ENCODE measurements around the gene SLC25A25.

Gene SLC25A25

DNA sequence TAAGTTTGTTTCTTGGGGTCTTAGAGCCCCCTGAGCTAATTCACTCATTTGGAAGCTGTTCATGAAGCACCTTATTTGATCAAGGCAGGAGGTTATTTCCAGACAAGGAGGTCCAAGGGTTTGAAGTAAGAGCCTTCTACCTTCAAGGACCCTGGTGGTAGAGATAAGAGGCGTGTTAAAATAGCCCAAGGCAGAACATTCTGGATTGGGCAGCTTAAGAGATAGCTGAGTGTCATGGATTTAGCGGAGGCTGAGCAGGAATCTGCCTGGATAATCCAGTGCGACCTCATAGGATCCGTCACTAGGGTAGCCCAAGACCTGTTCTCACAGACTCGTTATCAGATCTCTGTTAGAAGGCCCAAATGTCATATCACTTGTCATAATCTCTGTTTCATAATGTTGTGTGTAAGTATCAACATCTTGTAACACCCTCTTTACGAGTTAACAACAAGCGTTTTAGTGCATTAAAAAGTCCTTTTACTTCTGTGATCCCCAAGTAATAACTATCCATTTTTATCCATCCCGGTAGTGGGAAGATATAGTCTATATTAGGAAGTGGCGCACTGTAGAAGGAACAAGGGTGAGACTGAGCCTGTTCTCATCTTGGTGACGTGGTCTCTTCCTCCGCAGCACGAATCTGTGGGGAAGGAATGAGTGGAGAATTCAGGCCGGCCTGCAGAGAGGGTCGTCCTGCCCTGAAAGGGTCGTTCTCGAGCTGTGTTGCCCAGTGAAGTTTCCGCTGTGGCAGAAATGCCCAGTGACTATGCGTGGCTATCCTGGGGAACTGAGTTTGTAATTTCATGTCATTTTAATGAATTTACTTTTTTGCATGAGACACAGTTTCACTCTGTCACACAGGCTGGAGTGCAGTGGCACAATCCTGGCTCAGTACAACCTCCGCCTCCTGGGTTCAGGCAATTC, 28.8 kb downstream of the SLC25A25 start:
- DNase-seq (ENCODE audit: low read depth in 1 of 2, low spot score in 1 of 2): no peak

DNA sequence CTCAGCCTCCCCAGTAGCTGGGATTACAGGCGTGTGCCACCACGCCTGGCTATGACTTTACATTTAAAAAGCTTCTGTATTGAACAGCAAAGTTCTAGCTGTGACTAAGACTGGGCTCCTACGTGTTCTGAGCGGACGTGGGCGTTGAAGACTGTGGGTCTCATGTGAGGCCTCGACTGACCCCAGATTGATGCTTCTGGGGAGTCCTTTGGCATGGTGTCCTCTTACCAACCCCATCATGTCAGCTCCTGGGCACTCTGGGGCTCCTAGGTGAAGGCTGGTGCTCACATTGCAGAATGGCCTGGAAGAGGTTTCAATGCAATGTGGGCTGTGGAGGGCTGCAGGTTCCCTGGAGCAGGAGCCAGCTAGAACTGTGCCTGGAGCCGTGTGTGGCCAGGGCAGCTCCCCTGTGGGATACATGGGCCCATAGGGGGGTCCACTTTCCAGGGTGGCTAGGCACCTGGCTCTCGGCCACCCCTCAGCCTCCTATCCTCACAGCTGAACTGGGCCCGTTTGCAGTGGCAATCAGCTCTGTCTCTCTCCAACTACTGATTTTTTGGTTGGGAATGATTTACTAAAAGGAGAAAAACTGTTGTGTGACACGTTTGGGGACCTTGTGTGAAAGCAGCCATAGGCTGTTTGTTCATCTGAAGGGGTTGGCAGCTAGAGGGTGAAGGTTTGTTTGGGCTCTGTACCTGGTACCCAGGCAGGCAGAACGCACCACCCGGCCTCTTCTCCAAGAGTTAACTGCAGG, 29.7 kb downstream of the SLC25A25 start:
- DNase-seq (ENCODE audit: low read depth in 1 of 2, low spot score in 1 of 2): no peak

DNA sequence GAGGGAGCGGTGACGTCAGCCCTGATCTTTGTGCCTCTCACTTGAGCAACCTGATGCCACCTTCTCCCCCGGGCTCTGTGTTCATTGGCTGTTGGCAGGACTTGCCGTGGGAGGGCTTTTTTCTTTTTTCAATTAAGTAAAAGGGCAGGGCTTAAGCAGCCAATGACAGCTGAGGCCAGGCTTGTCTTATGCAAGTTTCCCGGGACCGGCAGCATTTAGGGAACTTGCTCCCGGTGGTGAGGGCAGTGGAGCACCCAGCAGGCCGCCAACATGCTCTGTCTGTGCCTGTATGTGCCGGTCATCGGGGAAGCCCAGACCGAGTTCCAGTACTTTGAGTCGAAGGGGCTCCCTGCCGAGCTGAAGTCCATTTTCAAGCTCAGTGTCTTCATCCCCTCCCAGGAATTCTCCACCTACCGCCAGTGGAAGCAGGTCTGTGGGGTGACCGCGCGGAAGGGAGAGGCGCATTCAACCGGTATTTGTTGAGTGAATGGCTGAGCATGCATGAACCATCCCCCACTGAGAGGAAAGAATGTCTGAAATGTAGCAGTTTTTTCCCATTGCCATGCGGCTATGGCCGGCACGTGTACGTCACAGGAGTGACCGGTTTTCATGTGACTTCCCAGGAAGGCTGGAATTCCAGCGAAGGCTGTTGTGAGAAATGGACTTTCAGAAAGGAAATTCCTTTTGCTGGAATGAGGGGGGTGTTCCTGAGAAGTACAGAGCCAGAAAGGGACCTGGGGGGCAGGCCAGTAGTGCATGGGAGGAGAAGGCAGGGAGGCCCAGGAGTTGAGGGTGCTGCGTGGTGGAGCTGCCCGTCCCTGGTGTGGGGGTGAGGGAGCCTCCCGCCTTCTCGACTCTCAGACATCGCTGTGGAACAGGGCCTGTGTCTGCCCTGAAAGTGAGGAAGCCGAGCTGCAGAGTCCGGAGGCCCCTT, 30.5 kb downstream of the SLC25A25 start:
- peak in 1 of 2 donors; percentile 41 for DNase-seq (ENCODE audit: low read depth in 1 of 2, low spot score in 1 of 2)

DNA sequence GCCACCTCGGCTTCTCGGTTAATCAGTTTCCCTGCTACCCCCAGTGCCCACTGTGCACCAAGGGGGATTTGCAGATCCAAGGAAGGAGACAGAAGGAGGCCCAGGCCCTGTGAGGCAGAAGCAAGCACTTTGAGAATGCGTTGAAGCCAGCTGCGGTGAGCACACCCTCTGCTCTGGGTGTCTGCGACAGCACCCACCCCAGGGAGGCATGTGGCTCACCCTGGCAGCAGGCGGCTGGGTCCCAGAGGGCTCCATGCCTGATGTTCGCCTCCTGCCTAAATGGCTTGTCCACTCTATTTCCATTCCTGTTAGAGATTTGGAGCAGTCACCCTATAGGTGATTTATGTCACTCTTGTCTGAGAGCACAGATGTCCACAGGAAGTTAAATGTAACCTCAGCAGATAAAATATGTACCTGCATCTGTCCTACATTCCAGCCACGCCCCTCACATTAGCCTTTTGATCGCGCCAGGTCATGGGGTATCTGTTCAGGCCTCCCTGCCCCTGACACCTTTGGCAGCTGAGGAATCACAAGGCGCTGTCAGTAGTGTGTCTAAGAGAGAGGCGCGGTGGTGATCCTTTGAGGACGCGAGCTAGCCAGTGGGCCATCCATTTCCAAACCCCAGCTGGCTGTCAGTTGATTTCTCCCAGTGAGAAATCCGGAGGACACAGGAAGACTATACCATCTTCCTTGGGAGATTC, 31.3 kb downstream of the SLC25A25 start:
- DNase-seq (ENCODE audit: low read depth in 1 of 2, low spot score in 1 of 2): no peak

DNA sequence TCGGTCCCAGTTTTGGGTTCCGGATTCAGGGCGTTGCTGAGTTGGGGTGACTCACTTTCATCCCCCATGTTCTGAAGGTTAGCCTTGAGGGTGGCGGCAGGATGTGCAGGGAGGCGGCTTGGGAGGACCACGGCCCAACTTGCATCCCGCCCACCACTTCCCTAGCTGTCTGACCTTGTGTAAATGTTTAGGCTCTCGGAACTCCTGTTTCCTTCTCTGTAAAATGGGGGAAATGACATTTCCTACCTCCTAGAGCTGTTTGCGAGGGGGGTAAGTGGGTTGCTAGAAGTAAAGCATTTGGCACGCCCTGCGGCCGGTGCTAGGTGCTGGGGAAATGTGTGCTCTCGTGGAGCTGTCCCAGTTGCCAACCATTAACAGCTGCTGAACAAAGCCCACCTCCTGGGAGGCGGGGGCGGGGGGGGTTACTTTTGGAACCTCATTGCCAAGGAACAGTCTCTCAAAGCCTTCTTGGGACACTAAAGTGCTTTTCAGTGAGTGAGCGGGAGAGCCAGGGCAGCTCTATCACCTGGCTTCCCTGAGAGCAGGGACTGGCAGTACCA, 32.0 kb downstream of the SLC25A25 start:
- DNase-seq (ENCODE audit: low read depth in 1 of 2, low spot score in 1 of 2): no peak

DNA sequence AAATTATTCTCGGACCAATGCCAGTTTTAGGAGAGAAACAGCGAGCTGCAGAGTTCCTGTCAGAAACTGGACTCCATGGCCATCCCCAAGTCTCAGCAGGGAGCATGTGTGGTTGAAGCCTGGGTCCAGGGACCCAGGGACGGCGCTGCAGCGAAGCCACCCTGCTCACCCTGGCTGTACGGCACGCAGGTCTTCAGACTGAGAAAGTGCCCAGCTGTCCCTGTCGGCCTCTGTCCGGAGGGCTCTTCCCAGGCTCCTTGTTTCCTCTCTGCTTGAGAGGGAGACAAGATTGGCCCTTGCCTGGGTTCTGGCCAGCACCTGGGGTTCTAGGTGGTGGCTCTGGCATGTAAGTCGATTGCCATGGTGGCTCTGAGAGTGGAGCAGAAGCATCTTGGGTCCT, 32.5 kb downstream of the SLC25A25 start:
- DNase-seq (ENCODE audit: low read depth in 1 of 2, low spot score in 1 of 2): no peak

DNA sequence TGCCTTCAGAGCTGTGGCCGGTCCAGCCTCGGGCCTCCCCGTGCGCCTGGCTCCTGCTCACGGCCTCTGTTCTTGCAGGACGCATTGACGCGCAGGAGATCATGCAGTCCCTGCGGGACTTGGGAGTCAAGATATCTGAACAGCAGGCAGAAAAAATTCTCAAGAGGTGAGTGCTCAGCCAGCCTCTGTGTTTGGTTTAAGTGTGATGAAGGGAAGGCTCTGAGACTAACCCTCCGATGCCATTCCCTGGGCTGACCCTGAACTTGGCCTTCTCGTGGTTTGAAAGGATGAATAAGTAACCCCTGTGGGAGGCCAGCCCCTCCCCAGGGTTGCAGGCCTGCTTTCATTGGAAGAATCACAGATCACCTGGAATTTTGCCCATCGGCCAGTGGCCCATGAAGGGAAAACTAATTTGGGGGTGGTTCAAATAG, 33.2 kb downstream of the SLC25A25 start:
- DNase-seq (ENCODE audit: low read depth in 1 of 2, low spot score in 1 of 2): no peak

DNA sequence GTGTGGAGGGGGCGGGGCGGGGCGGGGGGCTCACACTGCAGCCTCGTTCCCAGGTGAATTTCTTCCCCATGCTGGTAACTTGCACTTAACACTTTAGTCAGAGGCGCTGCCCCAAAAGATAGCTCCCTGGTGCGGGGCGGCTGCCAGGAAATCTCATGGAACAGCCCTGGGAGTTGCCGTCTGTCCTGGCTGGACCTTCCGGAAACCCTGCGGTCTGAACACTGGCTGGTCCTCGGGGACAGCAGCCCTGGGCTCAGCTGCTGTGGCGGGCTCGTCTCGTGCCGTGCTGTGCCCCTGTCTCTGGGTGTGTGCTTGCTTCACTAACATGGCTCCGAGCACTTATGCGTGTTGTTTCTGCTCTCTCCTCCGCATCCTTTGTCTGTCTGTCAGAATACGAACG, 33.7 kb downstream of the SLC25A25 start:
- no peak for DNase-seq (ENCODE audit: low read depth in 1 of 2, low spot score in 1 of 2)

DNA sequence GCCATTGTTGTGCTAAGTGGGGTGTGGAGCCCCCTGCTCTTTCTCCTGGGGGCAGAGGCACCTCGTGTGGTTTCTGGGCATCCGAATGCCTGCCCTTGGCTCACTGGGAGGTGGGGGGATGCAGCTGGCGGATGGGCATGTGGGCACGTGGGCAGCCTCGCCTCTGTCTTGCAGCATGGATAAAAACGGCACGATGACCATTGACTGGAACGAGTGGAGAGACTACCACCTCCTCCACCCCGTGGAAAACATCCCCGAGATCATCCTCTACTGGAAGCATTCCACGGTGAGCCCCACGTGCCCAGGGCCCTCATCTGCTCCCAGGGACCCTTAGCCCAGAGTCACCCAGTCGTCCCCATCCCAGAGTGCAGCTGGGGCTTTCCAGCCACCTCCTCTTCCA, 34.2 kb downstream of the SLC25A25 start:
- no peak for DNase-seq (ENCODE audit: low read depth in 1 of 2, low spot score in 1 of 2)

DNA sequence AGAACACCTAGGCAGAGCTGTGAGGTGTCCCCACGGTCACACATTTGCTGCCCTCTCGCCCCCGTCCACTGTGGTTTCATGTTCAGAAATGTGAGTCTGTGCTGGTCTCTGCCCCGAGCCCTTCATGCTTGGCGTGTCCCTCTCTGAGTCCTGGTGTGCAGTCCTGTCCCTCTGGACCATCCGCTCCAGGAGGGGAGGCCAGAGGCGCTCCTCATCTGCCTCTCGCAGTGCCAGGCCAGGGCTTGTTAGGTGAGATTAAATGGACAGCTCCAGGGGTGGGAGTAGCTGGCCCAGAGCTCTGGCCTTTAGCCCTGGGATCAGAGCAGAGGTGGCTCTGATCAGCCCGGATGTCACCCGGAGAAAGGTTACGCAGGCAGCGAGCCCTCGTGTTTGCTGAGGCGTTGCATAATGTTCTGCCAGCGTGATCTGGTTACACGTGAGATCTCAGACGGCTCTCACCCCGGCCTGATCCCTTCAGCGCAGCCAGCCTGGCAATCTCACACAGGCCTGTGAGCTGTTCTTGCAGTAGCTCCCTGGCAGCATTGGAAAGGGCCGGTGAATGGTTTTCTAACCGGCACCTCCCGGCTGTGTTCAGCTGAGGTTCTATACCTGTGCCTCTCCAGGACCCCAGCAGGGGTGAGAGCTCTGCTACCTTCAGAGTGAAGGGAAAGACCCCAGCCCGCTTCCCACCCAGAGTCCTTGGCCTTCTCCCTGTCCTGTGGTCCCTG, 35.0 kb downstream of the SLC25A25 start:
- DNase-seq (ENCODE audit: low read depth in 1 of 2, low spot score in 1 of 2): no peak

DNA sequence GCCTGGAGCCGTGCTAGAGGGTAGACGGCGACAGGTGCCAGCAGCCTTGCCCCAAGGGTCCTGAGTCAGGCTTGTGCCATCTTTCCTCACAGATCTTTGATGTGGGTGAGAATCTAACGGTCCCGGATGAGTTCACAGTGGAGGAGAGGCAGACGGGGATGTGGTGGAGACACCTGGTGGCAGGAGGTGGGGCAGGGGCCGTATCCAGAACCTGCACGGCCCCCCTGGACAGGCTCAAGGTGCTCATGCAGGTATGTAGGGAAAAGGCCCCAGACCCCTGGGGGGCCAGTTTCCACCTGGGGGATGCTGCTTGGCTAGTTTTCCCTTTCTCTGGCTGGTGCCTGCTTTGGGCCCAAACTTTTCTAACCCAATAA, 35.5 kb downstream of the SLC25A25 start:
- no peak for DNase-seq (ENCODE audit: low read depth in 1 of 2, low spot score in 1 of 2)

DNA sequence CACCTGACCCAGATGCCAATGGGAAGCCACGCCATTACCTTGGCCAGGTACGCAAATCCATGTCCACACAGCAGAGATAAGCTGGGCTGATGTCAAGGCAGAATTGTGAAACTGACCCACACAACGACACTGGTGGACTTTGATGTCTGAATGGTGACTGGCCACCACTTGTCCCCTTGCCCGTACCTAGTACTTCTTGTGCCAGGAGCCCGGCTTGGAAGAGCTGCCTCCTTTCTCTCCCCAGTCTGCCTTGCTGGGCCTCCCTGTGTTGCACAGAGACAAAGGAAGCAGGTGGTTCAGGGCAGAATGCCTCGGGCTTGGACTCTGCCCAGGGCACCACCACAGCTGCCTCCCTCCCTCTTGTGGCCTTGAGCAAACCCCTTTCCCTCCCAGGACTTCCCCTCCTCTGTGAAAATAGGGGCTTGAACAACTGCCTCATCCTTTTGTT, 36.2 kb downstream of the SLC25A25 start:
- no peak for DNase-seq (ENCODE audit: low read depth in 1 of 2, low spot score in 1 of 2)

DNA sequence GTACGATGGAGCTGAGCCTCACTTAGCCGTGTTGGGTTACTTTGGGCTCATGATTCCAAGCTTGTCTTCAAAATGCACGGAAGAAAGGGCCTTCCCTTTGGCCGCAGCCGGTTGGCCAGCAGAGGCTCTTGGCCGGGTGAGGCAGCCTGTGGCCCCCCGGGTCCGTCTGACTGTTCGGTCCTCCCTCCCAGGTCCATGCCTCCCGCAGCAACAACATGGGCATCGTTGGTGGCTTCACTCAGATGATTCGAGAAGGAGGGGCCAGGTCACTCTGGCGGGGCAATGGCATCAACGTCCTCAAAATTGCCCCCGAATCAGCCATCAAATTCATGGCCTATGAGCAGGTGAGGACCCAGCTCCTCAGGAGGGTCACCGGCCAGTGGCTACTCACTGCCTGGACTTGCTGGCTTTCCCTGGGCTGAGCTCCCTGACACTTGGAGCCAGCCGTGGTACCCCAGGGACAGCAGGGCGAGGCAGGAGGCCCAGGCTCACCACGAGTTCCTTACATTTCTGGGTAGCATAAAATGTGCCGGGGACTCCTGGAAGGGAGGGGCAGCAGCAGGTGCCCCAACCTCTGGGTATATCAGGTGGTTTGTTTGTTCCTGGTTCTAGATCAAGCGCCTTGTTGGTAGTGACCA, 37.6 kb downstream of the SLC25A25 start:
- DNase-seq (ENCODE audit: low read depth in 1 of 2, low spot score in 1 of 2): no peak

DNA sequence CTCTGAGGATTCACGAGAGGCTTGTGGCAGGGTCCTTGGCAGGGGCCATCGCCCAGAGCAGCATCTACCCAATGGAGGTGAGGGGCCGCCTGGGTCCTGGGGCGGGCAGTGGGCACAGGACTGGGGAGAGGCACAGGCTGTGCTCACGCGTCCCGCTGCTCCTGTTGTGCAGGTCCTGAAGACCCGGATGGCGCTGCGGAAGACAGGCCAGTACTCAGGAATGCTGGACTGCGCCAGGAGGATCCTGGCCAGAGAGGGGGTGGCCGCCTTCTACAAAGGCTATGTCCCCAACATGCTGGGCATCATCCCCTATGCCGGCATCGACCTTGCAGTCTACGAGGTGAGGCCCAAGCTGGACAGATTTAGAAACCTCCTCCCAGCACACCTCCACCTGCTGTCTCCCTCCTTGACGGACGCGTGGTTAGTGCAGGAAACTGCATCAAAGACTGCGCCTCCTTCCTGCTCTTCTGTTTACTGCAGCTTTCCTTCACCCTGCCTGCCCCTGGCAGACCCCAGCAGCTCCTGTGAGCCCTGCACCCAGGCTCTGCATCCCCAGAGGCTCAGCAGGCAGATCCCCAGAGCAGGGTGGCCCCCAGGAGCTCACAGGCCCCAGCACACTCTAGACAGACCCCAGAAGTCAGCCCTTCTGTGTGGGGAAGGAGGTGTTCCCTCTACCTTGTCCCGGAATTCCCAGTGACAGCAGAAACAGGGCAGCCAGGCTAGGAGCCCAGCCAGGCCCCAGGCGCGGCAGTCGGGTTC, 38.3 kb downstream of the SLC25A25 start:
- no peak for DNase-seq (ENCODE audit: low read depth in 1 of 2, low spot score in 1 of 2)

DNA sequence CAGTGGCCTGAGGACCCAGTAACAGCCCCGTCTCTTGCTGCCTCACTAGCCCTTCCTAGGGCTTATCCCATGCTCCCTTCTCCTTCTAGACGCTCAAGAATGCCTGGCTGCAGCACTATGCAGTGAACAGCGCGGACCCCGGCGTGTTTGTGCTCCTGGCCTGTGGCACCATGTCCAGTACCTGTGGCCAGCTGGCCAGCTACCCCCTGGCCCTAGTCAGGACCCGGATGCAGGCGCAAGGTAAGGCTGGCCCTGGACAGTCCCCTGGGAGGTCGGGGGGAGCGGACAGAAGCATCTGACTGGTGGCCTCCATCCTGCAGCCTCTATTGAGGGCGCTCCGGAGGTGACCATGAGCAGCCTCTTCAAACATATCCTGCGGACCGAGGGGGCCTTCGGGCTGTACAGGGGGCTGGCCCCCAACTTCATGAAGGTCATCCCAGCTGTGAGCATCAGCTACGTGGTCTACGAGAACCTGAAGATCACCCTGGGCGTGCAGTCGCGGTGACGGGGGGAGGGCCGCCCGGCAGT, 39.0 kb downstream of the SLC25A25 start:
- no peak for DNase-seq (ENCODE audit: low read depth in 1 of 2, low spot score in 1 of 2)

DNA sequence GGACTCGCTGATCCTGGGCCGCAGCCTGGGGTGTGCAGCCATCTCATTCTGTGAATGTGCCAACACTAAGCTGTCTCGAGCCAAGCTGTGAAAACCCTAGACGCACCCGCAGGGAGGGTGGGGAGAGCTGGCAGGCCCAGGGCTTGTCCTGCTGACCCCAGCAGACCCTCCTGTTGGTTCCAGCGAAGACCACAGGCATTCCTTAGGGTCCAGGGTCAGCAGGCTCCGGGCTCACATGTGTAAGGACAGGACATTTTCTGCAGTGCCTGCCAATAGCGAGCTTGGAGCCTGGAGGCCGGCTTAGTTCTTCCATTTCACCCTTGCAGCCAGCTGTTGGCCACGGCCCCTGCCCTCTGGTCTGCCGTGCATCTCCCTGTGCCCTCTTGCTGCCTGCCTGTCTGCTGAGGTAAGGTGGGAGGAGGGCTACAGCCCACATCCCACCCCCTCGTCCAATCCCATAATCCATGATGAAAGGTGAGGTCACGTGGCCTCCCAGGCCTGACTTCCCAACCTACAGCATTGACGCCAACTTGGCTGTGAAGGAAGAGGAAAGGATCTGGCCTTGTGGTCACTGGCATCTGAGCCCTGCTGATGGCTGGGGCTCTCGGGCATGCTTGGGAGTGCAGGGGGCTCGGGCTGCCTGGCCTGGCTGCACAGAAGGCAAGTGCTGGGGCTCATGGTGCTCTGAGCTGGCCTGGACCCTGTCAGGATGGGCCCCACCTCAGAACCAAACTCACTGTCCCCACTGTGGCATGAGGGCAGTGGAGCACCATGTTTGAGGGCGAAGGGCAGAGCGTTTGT, 39.6 kb downstream of the SLC25A25 start:
- DNase-seq (ENCODE audit: low read depth in 1 of 2, low spot score in 1 of 2): no peak
